KMS-11 (cell line): Measurements from ENCODE around the gene NPIPB6.

ENCODE experiments used
- H2AFZ ChIP-seq: fragments of 200-600 bp; sonication (generic); 2 replicates; pipeline ENCODE4 v1.6.1; 2016; ENCODE audit warnings: antibody characterized with exemption, mixed run types, low read depth
- H3K27ac ChIP-seq: fragments of 200-600 bp; sonication (generic); 2 replicates; pipeline ENCODE4 v1.6.1; 2016; ENCODE audit warnings: mild to moderate bottlenecking, mixed run types
- H3K27me3 ChIP-seq: fragments of 200-600 bp; sonication (generic); 2 replicates; pipeline ENCODE4 v1.6.1; 2017; ENCODE audit warnings: mild to moderate bottlenecking, low read depth, mixed run types, moderate library complexity; ENCODE audit not compliant: insufficient read depth
- H3K36me3 ChIP-seq: fragments of 200-600 bp; sonication (generic); 2 replicates; pipeline ENCODE4 v1.6.1; 2017; ENCODE audit warnings: mild to moderate bottlenecking, mixed run types; ENCODE audit not compliant: insufficient read depth
- H3K4me1 ChIP-seq: fragments of 200-600 bp; sonication (generic); 2 replicates; pipeline ENCODE4 v1.6.1; 2016; ENCODE audit warnings: mild to moderate bottlenecking, low read depth, mixed run types; ENCODE audit not compliant: poor library complexity, severe bottlenecking
- H3K4me2 ChIP-seq: fragments of 200-600 bp; sonication (generic); 2 replicates; pipeline ENCODE4 v1.7.0; 2016; ENCODE audit warnings: mild to moderate bottlenecking, mixed run types
- H3K4me3 ChIP-seq: fragments of 200-600 bp; sonication (generic); IDR thresholded peaks from 2 replicates; pipeline ENCODE4 v1.6.1; 2017; ENCODE audit warnings: low read depth, low read length, mixed read lengths; ENCODE audit not compliant: insufficient read depth
- H3K79me2 ChIP-seq: fragments of 200-600 bp; sonication (generic); 2 replicates; pipeline ENCODE4 v1.6.1; 2016; ENCODE audit warnings: low read depth, mixed run types; ENCODE audit not compliant: insufficient read depth
- H3K9ac ChIP-seq: fragments of 200-600 bp; sonication (generic); 2 replicates; pipeline ENCODE4 v1.6.1; 2016; ENCODE audit warnings: mild to moderate bottlenecking, mixed run types
- H4K20me1 ChIP-seq: fragments of 200-600 bp; sonication (generic); 2 replicates; pipeline ENCODE4 v1.6.1; 2016; ENCODE audit warnings: mild to moderate bottlenecking, mixed run types; ENCODE audit not compliant: insufficient read depth
- TF ChIP-seq, protein P1 (sequence below): fragments of 200-600 bp; sonication (generic); conservative IDR thresholded peaks from 2 replicates; pipeline ENCODE4 v1.6.1; 2017; ENCODE audit warnings: low read depth, mild to moderate bottlenecking, antibody characterized with exemption, low read length, moderate library complexity, mixed read lengths

Gene NPIPB6

DNA sequence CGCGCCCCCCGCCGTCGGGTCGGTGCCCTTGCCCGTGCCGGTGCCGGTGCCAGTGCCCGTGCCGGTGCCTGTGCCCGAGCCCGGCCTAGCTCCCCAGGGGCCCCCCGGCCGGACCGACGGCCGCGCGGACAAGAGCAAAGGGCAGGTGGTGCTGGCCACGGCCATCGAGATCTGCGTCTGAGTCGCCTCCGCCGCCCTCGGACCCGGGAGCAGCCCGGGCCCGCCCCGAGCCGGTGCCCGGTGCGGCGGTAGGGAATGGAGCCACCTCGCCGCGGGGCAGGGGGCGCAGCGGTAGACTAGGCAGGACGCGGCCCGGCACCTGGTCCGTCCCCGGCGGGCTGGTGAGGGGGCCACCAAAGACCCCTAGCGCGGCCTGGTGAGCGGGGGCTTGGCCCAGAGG lies 42.6 kb downstream of the NPIPB6 start:
- H3K27ac ChIP-seq = no peak overlapping the region
- peaks cover 41% of the 10 kb centered on the region for H3K4me1 ChIP-seq
- no peak overlapping the region for H3K9ac ChIP-seq
- no peak overlapping the region for H2AFZ ChIP-seq
- no peak overlapping the region for H3K4me2 ChIP-seq
- no peaks in the 10 kb centered on the region for H3K79me2 ChIP-seq
- TF ChIP-seq, protein P1, sequence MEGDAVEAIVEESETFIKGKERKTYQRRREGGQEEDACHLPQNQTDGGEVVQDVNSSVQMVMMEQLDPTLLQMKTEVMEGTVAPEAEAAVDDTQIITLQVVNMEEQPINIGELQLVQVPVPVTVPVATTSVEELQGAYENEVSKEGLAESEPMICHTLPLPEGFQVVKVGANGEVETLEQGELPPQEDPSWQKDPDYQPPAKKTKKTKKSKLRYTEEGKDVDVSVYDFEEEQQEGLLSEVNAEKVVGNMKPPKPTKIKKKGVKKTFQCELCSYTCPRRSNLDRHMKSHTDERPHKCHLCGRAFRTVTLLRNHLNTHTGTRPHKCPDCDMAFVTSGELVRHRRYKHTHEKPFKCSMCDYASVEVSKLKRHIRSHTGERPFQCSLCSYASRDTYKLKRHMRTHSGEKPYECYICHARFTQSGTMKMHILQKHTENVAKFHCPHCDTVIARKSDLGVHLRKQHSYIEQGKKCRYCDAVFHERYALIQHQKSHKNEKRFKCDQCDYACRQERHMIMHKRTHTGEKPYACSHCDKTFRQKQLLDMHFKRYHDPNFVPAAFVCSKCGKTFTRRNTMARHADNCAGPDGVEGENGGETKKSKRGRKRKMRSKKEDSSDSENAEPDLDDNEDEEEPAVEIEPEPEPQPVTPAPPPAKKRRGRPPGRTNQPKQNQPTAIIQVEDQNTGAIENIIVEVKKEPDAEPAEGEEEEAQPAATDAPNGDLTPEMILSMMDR = no peak
- H4K20me1 ChIP-seq = no peaks in the 10 kb centered on the region
- H3K36me3 ChIP-seq = no peaks in the 10 kb centered on the region
- no peak overlapping the region for H3K4me3 ChIP-seq
- no peaks in the 10 kb centered on the region for H3K27me3 ChIP-seq

DNA sequence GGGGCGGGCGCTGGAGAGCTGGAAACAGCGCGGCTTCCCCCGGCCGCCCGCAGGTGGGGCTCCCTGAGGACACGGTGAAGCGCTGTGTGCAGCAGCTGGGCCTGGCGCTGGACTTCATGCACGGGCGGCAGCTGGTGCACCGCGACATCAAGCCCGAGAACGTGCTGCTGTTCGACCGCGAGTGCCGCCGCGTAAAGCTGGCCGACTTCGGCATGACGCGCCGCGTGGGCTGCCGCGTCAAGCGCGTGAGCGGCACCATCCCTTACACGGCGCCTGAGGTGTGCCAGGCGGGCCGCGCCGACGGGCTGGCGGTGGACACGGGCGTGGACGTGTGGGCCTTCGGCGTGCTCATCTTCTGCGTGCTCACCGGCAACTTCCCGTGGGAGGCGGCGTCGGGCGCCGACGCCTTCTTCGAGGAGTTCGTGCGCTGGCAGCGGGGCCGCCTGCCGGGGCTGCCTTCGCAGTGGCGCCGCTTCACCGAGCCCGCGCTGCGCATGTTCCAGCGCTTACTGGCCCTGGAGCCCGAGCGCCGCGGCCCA lies 43.2 kb downstream of the NPIPB6 start:
- Histone ChIP-seq H3K4me1 (peaks cover 36% of the 10 kb centered on the region), H3K4me2 (no peak overlapping the region), H3K79me2 (no peaks in the 10 kb centered on the region), H3K4me3 (no peak overlapping the region), H3K36me3 (no peaks in the 10 kb centered on the region), H2AFZ (no peak overlapping the region), H4K20me1 (no peaks in the 10 kb centered on the region), H3K27me3 (peaks cover 2% of the 10 kb centered on the region; the same call in 1 of the 2 replicates), H3K9ac (no peak overlapping the region), H3K27ac (no peak overlapping the region)
- TF ChIP-seq, protein P1 = no peak

DNA sequence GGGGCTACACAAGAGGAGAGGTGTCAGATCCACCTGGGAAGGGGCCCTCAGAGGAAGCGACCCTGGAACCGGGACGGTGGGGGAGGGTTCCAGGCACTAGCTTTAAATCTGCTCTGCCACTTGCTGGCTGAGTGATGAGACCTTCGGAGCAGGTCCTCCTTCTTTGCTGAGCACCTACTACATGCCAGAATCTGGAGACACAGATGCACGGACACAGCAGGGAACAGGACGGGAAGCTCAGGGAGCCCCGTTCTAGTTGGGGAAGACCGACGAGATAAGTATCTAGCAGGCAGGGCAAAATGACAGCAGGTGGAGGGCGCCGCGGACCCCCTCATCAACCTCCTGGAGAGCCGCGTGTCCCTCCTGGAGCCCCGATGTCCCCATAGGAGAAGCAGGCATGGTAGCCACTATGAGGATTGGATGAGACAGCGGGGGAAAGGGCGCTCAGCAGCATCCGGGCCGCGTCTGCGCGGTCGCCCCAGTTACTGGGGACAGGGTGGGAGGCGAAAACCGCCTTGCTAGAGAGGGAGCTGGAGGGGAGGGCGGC lies 43.8 kb downstream of the NPIPB6 start:
- no peak overlapping the region for H3K4me2 ChIP-seq
- TF ChIP-seq, protein P1 = no peak
- no peak overlapping the region for H3K9ac ChIP-seq
- no peaks in the 10 kb centered on the region for H3K79me2 ChIP-seq
- no peak overlapping the region for H3K27ac ChIP-seq
- H4K20me1 ChIP-seq = no peaks in the 10 kb centered on the region
- peaks cover 31% of the 10 kb centered on the region for H3K4me1 ChIP-seq
- no peaks in the 10 kb centered on the region for H3K36me3 ChIP-seq
- no peak overlapping the region for H3K4me3 ChIP-seq
- H3K27me3 ChIP-seq = peaks cover 4% of the 10 kb centered on the region; the same call in 1 of the 2 replicates
- no peak overlapping the region for H2AFZ ChIP-seq

DNA sequence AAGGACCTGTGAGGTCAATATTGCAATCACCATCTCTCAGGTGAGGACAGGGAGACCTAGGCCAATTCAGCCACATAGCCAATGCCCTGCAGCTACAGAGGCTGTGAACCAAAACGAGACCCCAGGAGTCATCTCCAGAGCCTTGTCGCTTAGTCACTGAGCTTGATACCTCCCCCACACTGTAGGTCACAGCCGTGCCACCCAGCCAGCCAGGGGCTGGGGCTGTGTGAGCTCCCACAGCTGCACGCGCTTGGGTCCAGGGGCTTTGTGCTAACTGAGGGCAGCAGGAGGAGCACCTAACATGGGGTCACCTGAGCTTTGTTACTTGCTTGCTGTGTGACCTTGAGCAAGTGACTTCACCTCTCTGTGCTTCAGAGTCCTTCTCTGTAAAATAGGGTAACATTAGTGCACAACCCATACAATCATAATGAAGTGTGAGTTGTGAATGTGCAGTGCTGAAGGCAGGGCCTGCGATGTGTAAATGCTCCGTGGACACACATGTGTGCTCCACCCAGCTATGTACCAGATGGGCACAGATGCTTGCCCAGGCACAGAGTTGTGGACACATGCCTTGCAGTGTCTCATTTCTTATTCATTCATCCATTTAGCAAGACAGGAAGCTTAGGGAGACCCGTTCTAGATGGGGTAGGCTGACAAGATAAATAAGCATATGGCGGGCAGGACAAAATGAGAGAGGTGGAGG lies 45.1 kb downstream of the NPIPB6 start:
- H2AFZ ChIP-seq = no peak overlapping the region
- H3K9ac ChIP-seq = no peak overlapping the region
- H4K20me1 ChIP-seq = no peaks in the 10 kb centered on the region
- TF ChIP-seq, protein P1 = no peak
- no peaks in the 10 kb centered on the region for H3K79me2 ChIP-seq
- H3K27ac ChIP-seq = no peak overlapping the region
- H3K4me1 ChIP-seq = peaks cover 17% of the 10 kb centered on the region
- H3K27me3 ChIP-seq = peaks cover 4% of the 10 kb centered on the region; the same call in 1 of the 2 replicates
- no peak overlapping the region for H3K4me2 ChIP-seq
- no peak overlapping the region for H3K4me3 ChIP-seq
- no peaks in the 10 kb centered on the region for H3K36me3 ChIP-seq
